CD4-positive, alpha-beta T cell treated with Interleukin-1 beta for 1 hour (primary cell): Measurements from ENCODE around the gene HTT.
"Not testable (repeated sequence)": the region's sequence is repeated elsewhere in the genome, so short reads cannot be mapped to it uniquely, and the experiment has no call there.

Experiments used
- DNase-seq, 2 donors: peaks; one replicate each; pipeline ENCODE4 v3.0.0-alpha.2; 2020 to 2022

The HTT gene

GRCh38 chr4:3085948-3086670 lies 11.6 kb downstream of the HTT start:
- DNase-seq, result no peak

DNA sequence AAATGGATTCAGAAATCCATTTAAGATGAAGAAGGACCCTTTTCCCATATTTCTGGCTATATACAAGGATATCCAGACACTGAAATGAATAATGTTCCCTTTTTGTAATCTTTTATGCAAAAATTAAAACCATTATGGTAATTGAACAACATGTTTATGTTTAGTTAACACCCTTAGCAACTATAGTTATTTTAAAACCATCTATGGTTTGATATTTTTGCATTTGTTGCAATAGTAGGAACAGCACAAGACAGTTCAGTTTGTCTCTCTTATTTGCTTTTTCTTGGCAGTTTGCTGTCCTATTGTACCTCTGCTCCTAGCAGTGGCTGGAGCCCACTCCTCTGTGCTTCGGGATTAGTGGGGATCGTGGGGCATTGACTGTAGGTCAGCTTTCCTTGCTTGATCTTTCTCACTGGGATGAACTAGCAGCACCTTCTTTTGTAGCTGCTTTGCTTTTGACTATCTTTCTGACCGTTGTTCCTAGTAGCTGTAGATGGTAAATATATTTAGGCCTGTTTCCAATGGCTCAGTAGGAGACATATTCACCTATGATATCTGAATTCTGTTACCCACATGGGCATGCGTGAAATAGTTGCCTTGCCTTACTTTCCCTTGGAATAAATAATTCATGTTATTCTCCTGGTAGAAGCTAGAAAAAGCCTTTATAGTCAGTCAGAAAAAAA lies 12.8 kb downstream of the HTT start:
- no peak for DNase-seq

DNA sequence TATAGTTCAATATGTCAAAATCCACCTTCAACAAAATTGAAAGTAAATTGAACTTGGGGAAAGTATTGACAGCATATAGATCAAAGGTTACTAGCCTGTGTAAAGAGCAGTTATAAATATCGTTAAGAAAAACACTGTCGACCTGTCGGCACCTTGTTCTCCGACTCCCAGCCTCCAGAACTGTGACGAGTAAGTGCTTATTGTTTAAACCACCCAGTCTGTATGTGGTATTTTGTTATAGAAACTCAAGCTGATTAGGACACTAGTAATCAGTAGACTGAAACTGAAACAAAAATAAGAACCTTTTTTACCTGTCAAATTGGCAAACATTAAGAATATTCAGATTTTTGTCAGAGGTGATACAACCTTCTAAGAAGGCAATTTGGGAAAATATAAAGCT lies 17.0 kb downstream of the HTT start:
- DNase-seq, result no peak

GRCh38 chr4:3094701-3095100 lies 20.2 kb downstream of the HTT start:
- not testable (repeated sequence) for DNase-seq

GRCh38 chr4:3096202-3096601 lies 21.7 kb downstream of the HTT start:
- no peak for DNase-seq

DNA sequence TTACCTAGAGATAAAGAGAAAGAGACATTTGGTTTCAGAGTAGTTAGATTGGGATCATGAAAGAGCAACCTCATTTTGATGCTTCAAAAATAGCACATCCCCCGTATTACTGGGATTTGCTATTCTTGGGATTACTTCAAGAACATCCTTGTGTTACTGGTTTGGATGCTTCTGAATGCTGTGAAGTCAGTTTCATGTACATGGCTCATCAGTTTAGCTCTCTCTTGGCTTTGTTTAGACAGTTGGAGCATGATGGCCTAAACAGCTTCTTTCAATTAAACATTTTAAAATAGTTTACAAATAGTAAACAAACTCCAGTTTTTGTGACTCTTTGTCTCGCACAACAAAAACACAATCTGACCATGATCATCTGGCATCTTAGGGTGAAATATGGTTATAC lies 23.9 kb downstream of the HTT start:
- no peak for DNase-seq

- peak; percentile 82 to 83 for DNase-seq
Observed at GRCh38 chr4:3106339-3107186, 32.1 kb downstream of the HTT start.

GRCh38 chr4:3107271-3107670 lies 32.8 kb downstream of the HTT start:
- DNase-seq, result no peak

GRCh38 chr4:3107691-3108121 lies 33.2 kb downstream of the HTT start:
- no peak for DNase-seq

DNA sequence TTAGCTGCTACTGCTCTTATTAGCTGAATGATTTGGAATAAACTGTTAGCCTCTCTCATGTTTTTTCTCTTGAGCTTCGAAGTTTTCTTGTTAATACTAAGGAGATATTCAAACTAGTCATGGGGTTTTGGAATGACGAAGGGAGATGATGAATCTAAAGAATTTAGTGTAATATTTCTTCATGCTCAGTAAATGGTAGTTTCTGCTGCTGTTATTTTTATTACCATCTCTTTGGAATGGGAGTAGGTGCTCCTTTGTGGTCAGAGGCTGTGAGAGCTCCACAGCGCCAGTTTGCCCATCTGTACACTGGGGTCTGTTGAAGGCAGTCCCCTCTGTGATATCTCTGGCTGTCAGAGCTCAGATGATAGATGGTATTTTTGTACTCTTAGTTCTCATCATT lies 33.7 kb downstream of the HTT start:
- DNase-seq, result no peak

- no peak for DNase-seq
Observed at GRCh38 chr4:3111461-3111860, 37.0 kb downstream of the HTT start.

DNA sequence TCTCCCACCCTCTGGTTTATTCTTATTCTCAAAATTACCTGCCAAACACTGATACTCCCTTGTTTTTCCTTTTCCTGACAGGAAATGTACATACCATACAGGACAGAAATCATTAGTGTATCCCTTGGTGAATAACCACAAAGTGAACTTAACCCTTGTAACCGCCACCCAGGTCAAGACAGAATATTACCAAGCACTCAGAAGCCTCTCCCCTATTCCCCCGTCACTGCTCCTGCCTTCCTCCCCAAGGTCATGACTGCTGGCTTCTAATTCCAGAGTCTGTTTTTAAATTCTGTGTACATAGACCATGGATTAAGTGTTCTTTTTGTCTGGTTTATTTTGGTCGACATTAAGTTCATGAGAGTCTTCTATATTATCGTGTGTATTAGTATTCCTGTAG lies 37.7 kb downstream of the HTT start:
- DNase-seq, result no peak

GRCh38 chr4:3112609-3113469 lies 38.4 kb downstream of the HTT start:
- DNase-seq, result no peak

DNA sequence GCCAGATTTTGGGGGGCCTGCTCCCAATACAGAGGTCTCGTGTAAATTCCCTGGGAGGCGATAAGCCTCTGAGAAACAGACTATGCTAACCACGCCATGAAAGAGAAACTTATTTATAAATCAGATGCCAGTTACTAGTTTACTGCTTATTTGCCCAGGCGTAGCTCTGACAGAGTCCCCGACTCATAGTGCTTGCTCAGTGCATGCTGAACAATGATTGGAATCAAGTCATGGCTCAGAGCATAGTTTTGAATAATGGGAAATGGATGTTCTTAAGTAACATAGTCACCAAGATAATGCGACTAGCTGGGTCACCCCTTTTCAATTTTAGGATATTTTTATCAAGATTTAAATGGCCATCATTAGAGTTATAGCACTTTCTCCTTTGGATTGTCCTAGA lies 39.9 kb downstream of the HTT start:
- no peak for DNase-seq

DNA sequence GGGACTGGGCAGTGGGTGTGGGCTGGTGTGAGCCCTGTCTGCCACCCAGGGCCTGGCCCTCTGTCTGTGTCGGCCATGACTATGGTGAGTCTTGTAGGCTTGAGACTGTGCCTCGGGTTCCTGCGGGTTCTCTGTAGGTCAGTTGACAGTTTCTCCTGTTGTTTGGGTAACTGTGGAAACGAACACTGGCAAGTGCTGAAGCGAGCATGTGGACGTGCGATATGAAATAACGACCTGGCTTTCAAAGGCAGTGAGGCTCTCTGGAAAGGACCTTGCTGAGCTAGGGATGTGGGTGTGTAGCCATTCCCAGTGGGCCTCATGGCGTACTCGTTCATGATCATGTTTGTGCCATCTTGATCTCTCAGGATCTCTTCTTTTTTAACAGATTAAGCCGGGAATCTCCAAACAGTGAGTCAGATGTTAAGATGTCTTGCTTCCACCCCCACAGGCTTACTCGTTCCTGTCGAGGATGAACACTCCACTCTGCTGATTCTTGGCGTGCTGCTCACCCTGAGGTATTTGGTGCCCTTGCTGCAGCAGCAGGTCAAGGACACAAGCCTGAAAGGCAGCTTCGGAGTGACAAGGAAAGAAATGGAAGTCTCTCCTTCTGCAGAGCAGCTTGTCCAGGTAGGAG lies 41.3 kb downstream of the HTT start:
- no peak for DNase-seq

DNA sequence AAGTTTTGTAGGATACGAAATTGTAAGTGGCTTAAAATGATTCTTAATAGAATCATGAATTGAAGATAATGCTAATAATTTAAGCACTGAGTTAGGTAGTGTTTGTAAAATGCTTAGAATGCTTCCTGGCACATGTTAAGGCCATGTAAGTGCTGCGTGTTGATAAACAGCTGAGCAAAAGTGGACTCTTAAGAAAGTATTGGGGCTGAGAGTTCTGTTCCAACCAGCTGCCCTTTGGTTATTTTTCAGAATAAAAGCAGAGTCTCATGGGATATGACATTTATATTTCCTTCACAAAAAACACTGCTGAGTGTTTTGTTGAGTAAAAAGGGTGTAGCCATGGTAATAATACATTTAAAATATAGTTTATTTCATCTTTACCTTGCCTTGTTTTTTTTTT lies 42.5 kb downstream of the HTT start:
- no peak for DNase-seq

- no peak for DNase-seq
Observed at GRCh38 chr4:3118312-3118711, 43.8 kb downstream of the HTT start.

DNA sequence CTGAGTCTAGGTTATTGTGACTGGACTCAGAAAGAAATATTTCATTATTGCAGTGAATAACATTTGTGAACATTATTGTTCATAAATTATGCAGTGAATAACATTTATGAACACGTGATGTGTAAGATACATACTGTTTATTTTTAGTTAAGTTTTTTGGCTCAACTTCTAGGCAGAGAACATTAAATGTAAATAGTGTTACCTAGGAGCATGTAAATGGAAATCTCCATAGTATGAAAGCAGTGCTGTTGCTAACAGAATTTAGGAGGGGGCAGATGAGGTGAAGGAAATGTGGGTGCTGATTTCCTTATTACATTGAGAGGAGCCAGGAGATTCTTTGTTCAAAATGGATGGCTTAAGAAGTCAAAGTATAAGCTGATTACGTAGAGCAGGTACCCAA lies 45.0 kb downstream of the HTT start:
- no peak for DNase-seq

DNA sequence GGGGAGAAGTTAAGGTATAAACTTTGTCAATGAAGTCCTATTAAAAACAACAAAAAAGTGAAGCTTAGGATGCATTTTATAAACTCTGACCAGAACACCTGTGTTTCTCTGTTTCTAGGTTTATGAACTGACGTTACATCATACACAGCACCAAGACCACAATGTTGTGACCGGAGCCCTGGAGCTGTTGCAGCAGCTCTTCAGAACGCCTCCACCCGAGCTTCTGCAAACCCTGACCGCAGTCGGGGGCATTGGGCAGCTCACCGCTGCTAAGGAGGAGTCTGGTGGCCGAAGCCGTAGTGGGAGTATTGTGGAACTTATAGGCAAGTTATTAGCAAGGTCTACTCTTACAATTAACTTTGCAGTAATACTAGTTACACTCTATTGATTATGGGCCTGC lies 46.6 kb downstream of the HTT start:
- DNase-seq, result no peak

DNA sequence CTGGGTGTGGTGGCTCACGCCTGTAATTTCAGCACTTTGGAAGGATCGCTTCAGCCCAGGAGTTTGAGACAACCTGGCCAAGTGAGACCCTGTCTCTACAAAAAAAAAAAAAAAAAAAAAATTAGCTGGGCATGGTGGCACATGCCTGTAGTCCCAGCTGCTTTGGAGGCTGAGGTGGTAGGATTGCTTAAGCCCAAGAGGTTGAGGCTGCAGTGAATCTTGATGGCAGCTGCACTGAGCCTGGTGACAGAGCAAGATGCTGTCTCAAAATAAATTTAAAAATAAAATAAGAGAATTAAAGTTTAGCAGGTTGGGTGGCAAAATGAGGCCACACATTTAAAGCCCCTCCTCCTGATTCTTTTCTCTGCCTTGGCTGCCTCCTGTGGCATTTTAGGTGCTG lies 47.1 kb downstream of the HTT start:
- DNase-seq, result no peak

DNA sequence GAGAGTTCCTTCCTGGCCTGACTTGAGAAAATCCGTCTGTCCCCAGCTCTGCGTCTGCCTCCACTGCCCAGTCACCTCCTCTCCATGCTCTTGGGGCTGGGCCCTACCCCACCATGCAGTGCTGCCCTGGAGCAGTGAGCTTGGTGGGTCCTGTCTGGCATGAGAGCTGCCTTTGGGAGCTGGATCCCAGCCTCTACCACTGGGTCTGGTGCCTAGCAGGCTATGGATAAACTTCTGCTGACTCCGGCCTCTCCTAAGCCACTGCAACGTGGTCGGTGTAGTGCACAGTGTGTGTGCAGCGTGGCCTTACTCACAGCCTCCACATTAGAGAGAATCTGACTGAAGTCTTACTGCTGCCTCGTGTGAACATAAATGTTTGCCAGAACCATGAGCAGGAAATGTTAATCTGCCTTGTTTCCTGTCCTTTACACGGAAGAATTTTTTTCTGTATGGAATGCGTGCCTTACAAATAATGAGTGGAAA lies 47.6 kb downstream of the HTT start:
- no peak for DNase-seq

DNA sequence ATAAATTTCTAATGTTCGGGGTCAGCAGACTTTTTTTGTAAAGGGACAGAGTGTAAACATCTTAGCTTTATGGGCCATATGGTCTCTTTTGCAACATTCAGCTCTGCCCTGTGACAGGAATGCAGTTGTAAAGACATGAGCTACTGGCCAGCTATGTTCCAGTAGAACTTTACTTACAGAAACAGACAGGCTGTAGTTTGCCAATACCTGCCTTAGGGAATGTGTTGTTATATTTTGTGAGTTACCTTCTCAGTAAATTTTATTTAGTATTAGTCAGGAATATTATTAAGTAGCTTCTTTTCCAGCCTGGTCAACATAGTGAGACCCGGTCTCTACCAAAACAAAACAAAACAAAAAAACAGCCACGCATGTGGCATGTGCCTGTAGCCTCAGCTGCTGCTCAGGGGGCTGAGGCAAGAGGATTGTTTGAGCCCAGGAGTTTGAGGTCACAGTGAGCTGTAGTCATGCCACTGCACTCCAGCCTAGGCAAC lies 48.7 kb downstream of the HTT start:
- no peak for DNase-seq
